Mononuclear cell (primary cell): ENCODE results near the gene OSTC. TPM values are rescaled to one million over a fixed set of nuclear protein-coding genes. Genes with fewer than 3 reads are reported as not detected.
"Not testable (repeated sequence)": the region's sequence is repeated elsewhere in the genome, so short reads cannot be mapped to it uniquely, and the experiment has no call there.

Experiments used
- H3K27me3 ChIP-seq: 2 replicates; pipeline ENCODE4 v1.6.0; 2011; ENCODE audit warnings: low read length, control low read depth; ENCODE audit not compliant: insufficient read depth
- H3K4me1 ChIP-seq: 2 replicates; pipeline ENCODE4 v1.5.1; 2011; ENCODE audit warnings: mild to moderate bottlenecking, low read length, control low read depth; ENCODE audit not compliant: insufficient read depth
- H3K4me3 ChIP-seq: 2 replicates; pipeline ENCODE4 v1.5.1; 2011; ENCODE audit warnings: mild to moderate bottlenecking, low read length, moderate library complexity
- H3K9me3 ChIP-seq: 2 replicates; pipeline ENCODE4 v1.5.1; 2011; ENCODE audit warnings: low read depth, mild to moderate bottlenecking, control low read depth, low read length
- total RNA-seq: library from RNA; depleted of rRNA; stranded (reverse); fragments of >200 nt; gene quantifications from one replicate; pipeline ENCODE4 v1.2.3, GENCODE V29; 2012

The OSTC gene
- total RNA-seq, 1 donor = 54.5 TPM

- no peaks in the 10 kb centered on the region for H3K9me3 ChIP-seq
- H3K4me1 ChIP-seq = no peaks in the 10 kb centered on the region
- H3K27me3 ChIP-seq = peaks cover 3% of the 10 kb centered on the region
- H3K4me3 ChIP-seq = no peak overlapping the region
Observed at GRCh38 chr4:108693211-108693610, 42.8 kb downstream of the OSTC start.

- no peaks in the 10 kb centered on the region for H3K9me3 ChIP-seq
- H3K4me3 ChIP-seq = no peak overlapping the region
- H3K27me3 ChIP-seq = peaks cover 3% of the 10 kb centered on the region
- no peaks in the 10 kb centered on the region for H3K4me1 ChIP-seq
Observed at GRCh38 chr4:108693819-108694218, 43.4 kb downstream of the OSTC start.

GRCh38 chr4:108694423-108694822 is 44.0 kb downstream of the OSTC start:
- H3K4me3 ChIP-seq = no peak overlapping the region
- no peaks in the 10 kb centered on the region for H3K9me3 ChIP-seq
- H3K27me3 ChIP-seq = peaks cover 3% of the 10 kb centered on the region
- no peaks in the 10 kb centered on the region for H3K4me1 ChIP-seq

GRCh38 chr4:108695062-108695461 is 44.7 kb downstream of the OSTC start:
- H3K4me3 ChIP-seq = no peak overlapping the region
- H3K27me3 ChIP-seq = peaks cover 3% of the 10 kb centered on the region
- H3K4me1 ChIP-seq = no peaks in the 10 kb centered on the region
- H3K9me3 ChIP-seq = no peaks in the 10 kb centered on the region

- no peaks in the 10 kb centered on the region for H3K9me3 ChIP-seq
- peaks cover 5% of the 10 kb centered on the region for H3K27me3 ChIP-seq
- H3K4me3 ChIP-seq = no peak overlapping the region
- H3K4me1 ChIP-seq = no peaks in the 10 kb centered on the region
Observed at GRCh38 chr4:108696160-108696559, 45.8 kb downstream of the OSTC start.

- peaks cover 5% of the 10 kb centered on the region for H3K27me3 ChIP-seq
- no peak overlapping the region for H3K4me3 ChIP-seq
- no peaks in the 10 kb centered on the region for H3K9me3 ChIP-seq
- no peaks in the 10 kb centered on the region for H3K4me1 ChIP-seq
Observed at GRCh38 chr4:108700081-108700757, 49.8 kb downstream of the OSTC start.

GRCh38 chr4:108702960-108703359 is 52.6 kb downstream of the OSTC start:
- H3K4me3 ChIP-seq = no peak overlapping the region
- H3K27me3 ChIP-seq = peaks cover 4% of the 10 kb centered on the region
- H3K4me1 ChIP-seq = no peaks in the 10 kb centered on the region
- no peaks in the 10 kb centered on the region for H3K9me3 ChIP-seq

- Histone ChIP-seq H3K4me1 (no peaks in the 10 kb centered on the region), H3K9me3 (no peaks in the 10 kb centered on the region), H3K4me3 (no peak overlapping the region), H3K27me3 (peaks cover 2% of the 10 kb centered on the region)
Observed at GRCh38 chr4:108703370-108703769, 53.0 kb downstream of the OSTC start.

GRCh38 chr4:108703966-108704365 is 53.6 kb downstream of the OSTC start:
- no peaks in the 10 kb centered on the region for H3K4me1 ChIP-seq
- peaks cover 2% of the 10 kb centered on the region for H3K27me3 ChIP-seq
- no peaks in the 10 kb centered on the region for H3K9me3 ChIP-seq
- H3K4me3 ChIP-seq = no peak overlapping the region

GRCh38 chr4:108706289-108706688 is 55.9 kb downstream of the OSTC start:
- no peaks in the 10 kb centered on the region for H3K27me3 ChIP-seq
- H3K9me3 ChIP-seq = no peaks in the 10 kb centered on the region
- H3K4me3 ChIP-seq = no peak overlapping the region
- no peaks in the 10 kb centered on the region for H3K4me1 ChIP-seq

GRCh38 chr4:108709234-108709633 is 58.8 kb downstream of the OSTC start:
- no peaks in the 10 kb centered on the region for H3K4me1 ChIP-seq
- no peaks in the 10 kb centered on the region for H3K9me3 ChIP-seq

GRCh38 chr4:108709722-108710121 is 59.3 kb downstream of the OSTC start:
- Histone ChIP-seq H3K9me3 (no peaks in the 10 kb centered on the region), H3K4me3 (no peak overlapping the region), H3K27me3 (no peaks in the 10 kb centered on the region), H3K4me1 (no peaks in the 10 kb centered on the region)

More at GRCh38 chr4:108709234-108709633, 58.8 kb downstream of the OSTC start:
- no peak overlapping the region for H3K4me3 ChIP-seq
- no peaks in the 10 kb centered on the region for H3K27me3 ChIP-seq

- not testable (repeated sequence) for H3K9me3 ChIP-seq, H3K4me1 ChIP-seq, H3K27me3 ChIP-seq, H3K4me3 ChIP-seq
Observed at GRCh38 chr4:108710578-108710977, 60.2 kb downstream of the OSTC start.

- Histone ChIP-seq H3K4me1 (no peaks in the 10 kb centered on the region), H3K27me3 (no peaks in the 10 kb centered on the region), H3K4me3 (no peak overlapping the region)
Observed at GRCh38 chr4:108714880-108715279, 64.5 kb downstream of the OSTC start.

GRCh38 chr4:108716340-108716739 is 65.9 kb downstream of the OSTC start:
- H3K27me3 ChIP-seq = no peaks in the 10 kb centered on the region
- H3K4me1 ChIP-seq = no peaks in the 10 kb centered on the region
- no peak overlapping the region for H3K4me3 ChIP-seq
- no peaks in the 10 kb centered on the region for H3K9me3 ChIP-seq

More at GRCh38 chr4:108714880-108715279, 64.5 kb downstream of the OSTC start:
- no peaks in the 10 kb centered on the region for H3K9me3 ChIP-seq

- Histone ChIP-seq H3K4me1 (no peaks in the 10 kb centered on the region), H3K9me3 (no peaks in the 10 kb centered on the region), H3K4me3 (no peak overlapping the region), H3K27me3 (peaks cover 5% of the 10 kb centered on the region)
Observed at GRCh38 chr4:108717386-108717785, 67.0 kb downstream of the OSTC start.
